GM04503 (cell line): ENCODE results near the gene AJAP1.

ENCODE experiments used
- DNase-seq: peaks from one replicate; pipeline ENCODE4 v3.0.0-alpha.2; 2012; ENCODE audit warnings: low read depth

AJAP1 gene

GRCh38 chr1:4736254-4736653 is 81.8 kb downstream of the AJAP1 start:
- no peak for DNase-seq

- DNase-seq, result no peak
Observed at GRCh38 chr1:4741876-4742423, 87.5 kb downstream of the AJAP1 start.

GRCh38 chr1:4743978-4744750 is 89.8 kb downstream of the AJAP1 start:
- DNase-seq, result no peak

- no peak for DNase-seq
Observed at GRCh38 chr1:4745560-4745959, 91.2 kb downstream of the AJAP1 start.

- no peak for DNase-seq
Observed at GRCh38 chr1:4749406-4749805, 95.0 kb downstream of the AJAP1 start.

- DNase-seq, result no peak
Observed at GRCh38 chr1:4750177-4750576, 95.8 kb downstream of the AJAP1 start.

- no peak for DNase-seq
Observed at GRCh38 chr1:4752059-4752458, 97.7 kb downstream of the AJAP1 start.

GRCh38 chr1:4754816-4755215 is 100.4 kb downstream of the AJAP1 start:
- DNase-seq, result no peak

GRCh38 chr1:4755301-4755845 is 101.0 kb downstream of the AJAP1 start:
- peak; percentile 41 for DNase-seq

- no peak for DNase-seq
Observed at GRCh38 chr1:4755864-4756504, 101.6 kb downstream of the AJAP1 start.

- DNase-seq, result no peak
Observed at GRCh38 chr1:4756851-4757580, 102.6 kb downstream of the AJAP1 start.

- DNase-seq, result no peak
Observed at GRCh38 chr1:4759671-4760070, 105.3 kb downstream of the AJAP1 start.

- no peak for DNase-seq
Observed at GRCh38 chr1:4760088-4760487, 105.7 kb downstream of the AJAP1 start.

- DNase-seq, result no peak
Observed at GRCh38 chr1:4761324-4761723, 106.9 kb downstream of the AJAP1 start.

GRCh38 chr1:4762146-4762545 is 107.7 kb downstream of the AJAP1 start:
- DNase-seq, result no peak

GRCh38 chr1:4767308-4767707 is 112.9 kb downstream of the AJAP1 start:
- no peak for DNase-seq

GRCh38 chr1:4768553-4768952 is 114.1 kb downstream of the AJAP1 start:
- no peak for DNase-seq

GRCh38 chr1:4769516-4770280 is 115.3 kb downstream of the AJAP1 start:
- no peak for DNase-seq

- no peak for DNase-seq
Observed at GRCh38 chr1:4770713-4771112, 116.3 kb downstream of the AJAP1 start.

GRCh38 chr1:4771267-4771666 is 116.9 kb downstream of the AJAP1 start:
- DNase-seq, result no peak

GRCh38 chr1:4771721-4772120 is 117.3 kb downstream of the AJAP1 start:
- no peak for DNase-seq
